ENCODE measurements around the gene BMP6. TPM values are rescaled to one million over a fixed set of nuclear protein-coding genes. Genes with fewer than 3 reads are reported as not detected.

The BMP6 gene
- total RNA-seq, 1 experiment from 2014 or later, result 1.6 TPM

GRCh38 chr6:7684076-7684475 is 41.8 kb upstream of the BMP6 start:
- POLR2A ChIA-PET, result no interaction called here

More at GRCh38 chr6:7684076-7684475, 41.8 kb upstream of the BMP6 start:
- no peak for ATAC-seq
- Histone ChIP-seq H3K27ac (ENCODE audit: low read depth, low read length) (no peak overlapping the region), H3K36me3 (ENCODE audit: control insufficient read depth in 1 of 2, insufficient read depth in 2 of 2, low read length in 2 of 2) (no peaks in the 10 kb centered on the region), H2AFZ (ENCODE audit: low read depth, low read length, poor library complexity, severe bottlenecking) (no peak overlapping the region), H3K9ac (ENCODE audit: low read length) (no peak overlapping the region), H3K27me3 (ENCODE audit: insufficient read depth, low read length) (no peaks in the 10 kb centered on the region), H3K4me2 (ENCODE audit: low read length) (no peak overlapping the region), H3K4me1 (ENCODE audit: control insufficient read depth in 1 of 2, insufficient read depth in 2 of 2, low read length in 2 of 2) (no peaks in the 10 kb centered on the region), H3K9me2 (ENCODE audit: insufficient read depth) (no peaks in the 10 kb centered on the region), H3K79me2 (ENCODE audit: insufficient read depth, low read length) (no peaks in the 10 kb centered on the region), H4K20me1 (ENCODE audit: insufficient read depth) (no peaks in the 10 kb centered on the region), H3K9me3 (ENCODE audit: control insufficient read depth in 1 of 2, insufficient read depth in 1 of 2, low read depth in 1 of 2, low read length in 2 of 2) (no peaks in the 10 kb centered on the region), H3K4me3 (replicated peaks in 1 of 2; ENCODE audit: low read depth in 1 of 2, low read length in 2 of 2) (no peak overlapping the region)
- TF ChIP-seq CBX3 (IDR thresholded peaks at IDR 0.05; ENCODE audit: low read depth) (no peak), YY1 (IDR thresholded peaks at IDR 0.05; ENCODE audit: extremely low read depth, insufficient replicate concordance, low read depth, low read length) (no peak), JUND (IDR thresholded peaks at IDR 0.05) (no peak), ZFX (IDR thresholded peaks at IDR 0.05) (no peak), EGR1 (IDR thresholded peaks at IDR 0.05; ENCODE audit: low read depth) (no peak), ELF1 (IDR thresholded peaks at IDR 0.05; ENCODE audit: borderline replicate concordance, low read depth) (no peak), EZH2 (IDR thresholded peaks at IDR 0.05) (no peak), EZH2phosphoT487 (IDR thresholded peaks at IDR 0.05; ENCODE audit: borderline replicate concordance) (no peak), CTCF (IDR thresholded peaks at IDR 0.05 in 2 of 3, conservative IDR thresholded peaks at IDR 0.05 in 1 of 3; ENCODE audit: borderline replicate concordance in 1 of 3, insufficient read depth in 1 of 3, low read depth in 2 of 3, low read length in 2 of 3) (no peak), REST (IDR thresholded peaks at IDR 0.05; ENCODE audit: low read depth) (no peak), MAX (IDR thresholded peaks at IDR 0.05) (no peak), TCF7L2 (IDR thresholded peaks at IDR 0.05; ENCODE audit: borderline replicate concordance, extremely low read depth, insufficient read depth, insufficient read length) (no peak), ZBTB33 (IDR thresholded peaks at IDR 0.05; ENCODE audit: extremely low read depth, insufficient replicate concordance, low read length) (no peak), RAD21 (IDR thresholded peaks at IDR 0.05; ENCODE audit: low read depth) (no peak), ATF3 (IDR thresholded peaks at IDR 0.05) (no peak), POLR2AphosphoS5 (IDR thresholded peaks at IDR 0.05; ENCODE audit: low read depth, low read length) (no peak), FOSL1 (IDR thresholded peaks at IDR 0.05; ENCODE audit: low read depth) (no peak), CEBPB (IDR thresholded peaks at IDR 0.05; ENCODE audit: low read depth) (no peak), POLR2A (IDR thresholded peaks at IDR 0.05; ENCODE audit: borderline replicate concordance, extremely low read depth, insufficient read depth, insufficient read length) (no peak), SP1 (IDR thresholded peaks at IDR 0.05; ENCODE audit: low read depth) (no peak)
- CTCF ChIA-PET, result no interaction called here
- intact Hi-C loops (cut with micrococcal nuclease), result no loop called here
- RAD21 ChIA-PET (ENCODE audit: low non-redundant PET in 1 of 2, low total read pairs in 2 of 2, uncharacterized antibody in 2 of 2, unreplicated experiment in 2 of 2), result no interaction called here
- no peak for DNase-seq (ENCODE audit: low read depth, low spot score)
- BruUV-seq (replicated peaks), result no TSS peak

Data from HCT116 (cell line).